ENCODE measurements around the gene CMSS1.

The CMSS1 gene

GRCh38 chr3:99999536-99999935, 181.9 kb downstream of the CMSS1 start:
- DNase-seq (ENCODE audit: low spot score) = no peak

GRCh38 chr3:100001083-100001482, 183.4 kb downstream of the CMSS1 start:
- no peak for DNase-seq (ENCODE audit: low spot score)

- no peak for DNase-seq (ENCODE audit: low spot score)
Observed at GRCh38 chr3:100001526-100002270, 184.0 kb downstream of the CMSS1 start.

GRCh38 chr3:100002599-100003350, 185.1 kb downstream of the CMSS1 start:
- DNase-seq (ENCODE audit: low spot score) = no peak

GRCh38 chr3:100003609-100004503, 186.2 kb downstream of the CMSS1 start:
- no peak for DNase-seq (ENCODE audit: low spot score)

GRCh38 chr3:100004931-100005330, 187.3 kb downstream of the CMSS1 start:
- no peak for DNase-seq (ENCODE audit: low spot score)

GRCh38 chr3:100005665-100006393, 188.2 kb downstream of the CMSS1 start:
- no peak for DNase-seq (ENCODE audit: low spot score)

- no peak for DNase-seq (ENCODE audit: low spot score)
Observed at GRCh38 chr3:100006570-100007271, 189.1 kb downstream of the CMSS1 start.

GRCh38 chr3:100007313-100007712, 189.7 kb downstream of the CMSS1 start:
- no peak for DNase-seq (ENCODE audit: low spot score)

- no peak for DNase-seq (ENCODE audit: low spot score)
Observed at GRCh38 chr3:100008081-100008698, 190.5 kb downstream of the CMSS1 start.

- no peak for DNase-seq (ENCODE audit: low spot score)
Observed at GRCh38 chr3:100009276-100010086, 191.8 kb downstream of the CMSS1 start.

- DNase-seq (ENCODE audit: low spot score) = no peak
Observed at GRCh38 chr3:100010087-100010417, 192.4 kb downstream of the CMSS1 start.

GRCh38 chr3:100018806-100019205, 201.1 kb downstream of the CMSS1 start:
- no peak for DNase-seq (ENCODE audit: low spot score)

GRCh38 chr3:100019719-100020118, 202.1 kb downstream of the CMSS1 start:
- no peak for DNase-seq (ENCODE audit: low spot score)

GRCh38 chr3:100020876-100021644, 203.4 kb downstream of the CMSS1 start:
- no peak for DNase-seq (ENCODE audit: low spot score)

- no peak for DNase-seq (ENCODE audit: low spot score)
Observed at GRCh38 chr3:100022506-100022905, 204.8 kb downstream of the CMSS1 start.

GRCh38 chr3:100023150-100023549, 205.5 kb downstream of the CMSS1 start:
- no peak for DNase-seq (ENCODE audit: low spot score)

GRCh38 chr3:100023595-100023994, 205.9 kb downstream of the CMSS1 start:
- DNase-seq (ENCODE audit: low spot score) = no peak

All from germinal center (tissue), 1 donor.